ENCODE data around the gene EFNA1. TPM values are rescaled to one million over a fixed set of nuclear protein-coding genes. Genes with fewer than 3 reads are reported as not detected.

Gene EFNA1
- 10 to 100 TPM; 60.4 to 78.9 (median 65.0) TPM for polyA plus RNA-seq (ENCODE audit: insufficient read length in 3 of 3)
- long read RNA-seq, donor 1, transcript EFNA1-202 (5 exons, 1,926 nt), result major isoform, 20 of 141 reads
- long read RNA-seq, donor 1, partial matches to known transcripts, result 111 of 141 reads
- long read RNA-seq, donor 1, other reads (novel, unspliced or antisense), result 10 of 141 reads
- long read RNA-seq, donor 2, transcript EFNA1-202 (5 exons, 1,926 nt), result major isoform, 20 of 91 reads
- long read RNA-seq, donor 2, partial matches to known transcripts, result 56 of 91 reads
- long read RNA-seq, donor 2, other reads (novel, unspliced or antisense), result 11 of 91 reads
- long read RNA-seq, donor 3, transcript EFNA1-202 (5 exons, 1,926 nt), result major isoform, 44 of 147 reads
- long read RNA-seq, donor 3, partial matches to known transcripts, result 18 of 147 reads
- long read RNA-seq, donor 3, other reads (novel, unspliced or antisense), result 83 of 147 reads
- long read RNA-seq, donor 4, transcript EFNA1-202 (5 exons, 1,926 nt), result major isoform, 35 of 243 reads
- long read RNA-seq, donor 4, partial matches to known transcripts, result 93 of 243 reads
- long read RNA-seq, donor 4, other reads (novel, unspliced or antisense), result 112 of 243 reads
- long read RNA-seq, donor 5, result 0 reads
- long read RNA-seq, donor 6, transcript EFNA1-202 (5 exons, 1,926 nt), result major isoform, 20 of 146 reads
- long read RNA-seq, donor 6, partial matches to known transcripts, result 111 of 146 reads
- long read RNA-seq, donor 6, other reads (novel, unspliced or antisense), result 8 of 146 reads
- long read RNA-seq, donor 7, transcript EFNA1-202 (5 exons, 1,926 nt), result major isoform, 36 of 143 reads
- long read RNA-seq, donor 7, partial matches to known transcripts, result 87 of 143 reads
- long read RNA-seq, donor 7, other reads (novel, unspliced or antisense), result 18 of 143 reads
- long read RNA-seq, donor 8, transcript EFNA1-202 (5 exons, 1,926 nt), result major isoform, 59 of 354 reads
- long read RNA-seq, donor 8, partial matches to known transcripts, result 275 of 354 reads
- long read RNA-seq, donor 8, other reads (novel, unspliced or antisense), result 19 of 354 reads
- long read RNA-seq, donor 9, transcript EFNA1-202 (5 exons, 1,926 nt), result major isoform, 24 of 30 reads
- long read RNA-seq, donor 9, transcript EFNA1-201 (4 exons, 1,444 nt), result minor isoform, 6 of 30 reads
- long read RNA-seq, donor 9, partial matches to known transcripts, result 0 of 30 reads
- long read RNA-seq, donor 9, other reads (novel, unspliced or antisense), result 0 of 30 reads
- long read RNA-seq, donor 10, transcript EFNA1-202 (5 exons, 1,926 nt), result major isoform, 33 of 207 reads
- long read RNA-seq, donor 10, partial matches to known transcripts, result 155 of 207 reads
- long read RNA-seq, donor 10, other reads (novel, unspliced or antisense), result 16 of 207 reads
- long read RNA-seq, donor 11, transcript EFNA1-202 (5 exons, 1,926 nt), result major isoform, 22 of 162 reads
- long read RNA-seq, donor 11, partial matches to known transcripts, result 140 of 162 reads
- long read RNA-seq, donor 11, other reads (novel, unspliced or antisense), result 0 of 162 reads
- long read RNA-seq, donor 12, transcript EFNA1-202 (5 exons, 1,926 nt), result major isoform, 10 of 147 reads
- long read RNA-seq, donor 12, partial matches to known transcripts, result 84 of 147 reads
- long read RNA-seq, donor 12, other reads (novel, unspliced or antisense), result 53 of 147 reads
- long read RNA-seq, donor 13, transcript EFNA1-202 (5 exons, 1,926 nt), result major isoform, 60 of 335 reads
- long read RNA-seq, donor 13, partial matches to known transcripts, result 253 of 335 reads
- long read RNA-seq, donor 13, other reads (novel, unspliced or antisense), result 17 of 335 reads
- long read RNA-seq, donor 14, transcript EFNA1-202 (5 exons, 1,926 nt), result major isoform, 27 of 242 reads
- long read RNA-seq, donor 14, partial matches to known transcripts, result 211 of 242 reads
- long read RNA-seq, donor 14, other reads (novel, unspliced or antisense), result 0 of 242 reads
- long read RNA-seq, donor 15, transcript EFNA1-202 (5 exons, 1,926 nt), result major isoform, 15 of 22 reads
- long read RNA-seq, donor 15, partial matches to known transcripts, result 6 of 22 reads
- long read RNA-seq, donor 15, other reads (novel, unspliced or antisense), result 0 of 22 reads
- long read RNA-seq, donor 16, transcript EFNA1-201 (4 exons, 1,444 nt), result minor isoform, 6 of 401 reads
- long read RNA-seq, donor 16, transcript EFNA1-202 (5 exons, 1,926 nt), result major isoform, 79 of 401 reads
- long read RNA-seq, donor 16, partial matches to known transcripts, result 283 of 401 reads
- long read RNA-seq, donor 16, other reads (novel, unspliced or antisense), result 29 of 401 reads

- DNase-seq (ENCODE audit: extremely low read depth in 1 of 11, low read depth in 9 of 11, low spot score in 4 of 11), result peak in 6 of 11 donors; percentile 36 to 71 (median 46)
Observed at GRCh38 chr1:155127105-155127966, at the start of gene EFNA1. Gene EFNA1, plus strand, starts transcription at chr1:155127876. Its CDS starts 102 bp downstream, at chr1:155127978.

DNA sequence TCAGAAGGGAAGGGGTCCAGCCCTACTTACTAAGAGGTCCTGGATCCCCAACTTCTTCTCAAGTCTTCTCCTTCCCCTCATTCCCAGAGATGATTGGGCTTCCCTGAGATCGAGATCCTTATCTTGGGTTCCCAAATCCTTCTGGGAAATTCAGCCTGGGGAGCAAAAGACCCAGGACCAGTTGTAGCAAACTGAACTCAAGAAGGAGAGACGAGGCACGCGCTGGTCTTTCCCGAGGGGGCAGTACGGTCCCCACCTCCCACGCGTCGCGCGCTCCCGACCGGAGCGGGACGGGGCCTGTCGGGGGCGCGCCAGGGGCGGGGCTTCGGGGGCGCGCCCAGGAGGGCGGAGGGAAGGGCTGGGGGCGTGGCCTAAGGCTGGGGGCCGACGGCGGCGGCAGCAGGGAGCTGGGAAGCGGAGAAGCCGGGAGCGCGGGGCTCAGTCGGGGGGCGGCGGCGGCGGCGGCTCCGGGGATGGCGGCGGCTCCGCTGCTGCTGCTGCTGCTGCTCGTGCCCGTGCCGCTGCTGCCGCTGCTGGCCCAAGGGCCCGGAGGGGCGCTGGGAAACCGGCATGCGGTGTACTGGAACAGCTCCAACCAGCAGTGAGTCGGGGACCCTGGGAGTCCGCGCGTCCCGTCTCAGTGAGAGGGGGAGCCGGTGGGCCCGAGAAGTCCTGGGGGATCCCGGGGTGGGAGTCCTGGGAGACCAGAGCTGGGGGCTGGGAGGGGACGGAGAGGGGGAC is 49.0 kb upstream of the EFNA1 start, which contains the start of gene EFNA3:
Gene EFNA3, plus strand, starts transcription at position 369 of the 741 bp plus-strand sequence. Its CDS starts 105 bp downstream, at position 474.
- peak in 1 of 11 donors; percentile 76 for DNase-seq (ENCODE audit: extremely low read depth in 1 of 11, low read depth in 9 of 11, low spot score in 4 of 11)

- no peak for DNase-seq (ENCODE audit: extremely low read depth in 1 of 11, low read depth in 9 of 11, low spot score in 4 of 11)
Observed at GRCh38 chr1:155079210-155079486, 48.5 kb upstream of the EFNA1 start.

GRCh38 chr1:155079487-155080311 is 48.0 kb upstream of the EFNA1 start:
- no peak for DNase-seq (ENCODE audit: extremely low read depth in 1 of 11, low read depth in 9 of 11, low spot score in 4 of 11)

DNA sequence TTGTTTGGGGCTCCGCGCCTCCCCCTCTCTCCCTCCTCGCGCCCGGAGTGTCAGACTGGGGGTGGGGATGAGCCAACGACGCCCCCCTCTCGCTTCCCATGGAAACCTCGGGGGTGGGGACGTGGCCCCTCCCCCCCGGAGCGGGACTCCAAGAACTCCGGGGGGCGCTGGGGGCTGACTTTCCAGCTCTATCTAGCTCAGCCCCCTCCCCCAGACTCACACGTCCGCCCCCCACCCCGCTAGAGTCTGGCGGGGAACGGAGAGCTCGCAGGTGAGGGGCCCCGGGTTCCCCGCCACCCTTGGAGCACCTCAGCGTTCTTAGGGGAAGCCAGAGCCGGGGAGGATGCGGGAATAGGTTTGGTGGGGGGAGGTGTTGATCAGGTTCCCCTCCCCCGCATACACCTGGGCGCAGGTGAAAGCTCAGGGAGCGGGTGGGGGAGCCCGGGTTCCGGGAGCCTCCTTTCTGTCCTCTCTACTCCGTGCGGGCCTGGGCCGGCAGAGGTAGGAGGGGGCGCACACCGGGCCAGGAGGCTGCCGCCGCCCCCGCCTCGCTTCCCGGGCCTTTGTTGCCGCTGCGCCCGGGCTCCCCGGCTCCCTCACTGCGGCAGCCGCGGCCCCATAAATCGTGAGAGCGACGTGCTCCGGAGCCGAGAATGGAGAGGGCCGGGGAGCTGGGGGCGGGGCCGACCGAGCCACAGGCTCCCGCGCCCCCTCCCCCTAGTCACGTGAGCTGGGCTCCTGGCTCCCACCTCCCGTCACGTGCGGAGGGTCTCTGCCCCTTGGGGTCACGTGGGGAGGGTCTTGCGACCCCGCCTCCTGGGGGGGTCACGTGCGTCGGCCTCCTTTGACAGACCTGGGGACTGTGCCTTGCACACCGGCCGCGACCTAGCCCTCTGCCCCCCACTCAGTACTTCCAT is 47.1 kb upstream of the EFNA1 start:
- peak in 4 of 11 donors; percentile 74 to 80 (median 78) for DNase-seq (ENCODE audit: extremely low read depth in 1 of 11, low read depth in 9 of 11, low spot score in 4 of 11)

- DNase-seq (ENCODE audit: extremely low read depth in 1 of 11, low read depth in 9 of 11, low spot score in 4 of 11), result no peak
Observed at GRCh38 chr1:155081472-155082300, 46.0 kb upstream of the EFNA1 start.

DNA sequence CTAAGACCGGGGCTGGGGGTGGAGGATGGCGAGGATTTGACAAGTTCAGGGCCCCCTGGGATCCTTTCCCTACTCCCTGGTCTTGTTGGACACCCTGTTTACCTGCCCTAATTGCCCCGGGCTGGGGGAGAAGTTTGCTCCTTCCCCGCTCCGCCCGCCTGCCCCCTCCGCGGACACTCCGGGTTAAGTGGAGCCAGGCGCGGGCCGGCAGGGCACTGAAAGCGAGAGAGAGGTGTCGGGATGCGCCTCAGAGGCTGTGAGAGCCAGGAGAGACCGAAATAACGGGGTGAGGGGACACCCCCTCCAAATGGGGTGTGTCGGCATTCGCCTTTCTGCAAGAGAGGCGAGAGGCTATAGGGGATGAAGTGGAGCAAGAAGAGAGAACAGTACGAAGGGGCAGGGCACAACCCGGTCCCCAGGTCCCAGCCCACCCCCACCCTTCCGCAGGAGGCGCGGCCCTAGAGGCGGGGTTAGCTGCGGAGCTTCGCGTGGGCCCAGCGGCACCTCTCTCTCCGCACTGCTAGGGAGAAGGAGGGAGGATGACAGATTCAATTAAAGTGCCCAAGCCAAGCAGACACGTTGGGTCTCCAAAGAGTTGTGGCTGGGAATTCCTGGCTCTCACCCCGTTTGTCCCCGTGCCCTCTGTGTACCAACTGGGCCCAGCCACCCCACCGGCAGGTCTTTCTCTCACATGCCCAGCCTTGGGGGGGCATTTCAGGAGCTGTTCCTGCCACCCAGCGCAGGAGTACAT is 45.2 kb upstream of the EFNA1 start:
- DNase-seq (ENCODE audit: extremely low read depth in 1 of 11, low read depth in 9 of 11, low spot score in 4 of 11), result no peak

DNA sequence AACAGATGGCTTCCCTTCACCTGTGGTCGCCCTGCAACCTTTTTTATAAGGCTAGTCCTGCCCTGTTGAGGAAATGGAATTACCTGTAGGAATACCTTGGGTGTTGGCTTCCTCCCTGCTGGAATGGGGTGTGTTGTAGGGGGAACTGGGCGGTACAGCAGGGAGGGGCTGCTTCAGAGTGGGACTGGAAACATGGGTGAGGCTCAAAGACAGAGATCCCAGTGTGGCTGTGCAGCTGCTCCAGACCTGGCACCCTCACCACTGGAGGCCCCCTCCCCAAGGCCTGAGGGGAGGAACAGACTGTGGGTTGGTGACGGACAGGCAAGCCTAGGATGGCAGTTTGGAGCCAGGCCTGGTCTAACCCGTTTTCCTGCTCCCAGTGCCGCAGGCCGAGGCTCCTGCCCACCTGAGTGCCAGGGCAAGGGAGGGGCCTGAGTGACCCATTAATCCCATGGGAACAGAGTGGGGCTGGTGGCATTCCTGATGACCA is 44.6 kb upstream of the EFNA1 start:
- DNase-seq (ENCODE audit: extremely low read depth in 1 of 11, low read depth in 9 of 11, low spot score in 4 of 11), result no peak

- no peak for DNase-seq (ENCODE audit: extremely low read depth in 1 of 11, low read depth in 9 of 11, low spot score in 4 of 11)
Observed at GRCh38 chr1:155083865-155084721, 43.6 kb upstream of the EFNA1 start.

DNA sequence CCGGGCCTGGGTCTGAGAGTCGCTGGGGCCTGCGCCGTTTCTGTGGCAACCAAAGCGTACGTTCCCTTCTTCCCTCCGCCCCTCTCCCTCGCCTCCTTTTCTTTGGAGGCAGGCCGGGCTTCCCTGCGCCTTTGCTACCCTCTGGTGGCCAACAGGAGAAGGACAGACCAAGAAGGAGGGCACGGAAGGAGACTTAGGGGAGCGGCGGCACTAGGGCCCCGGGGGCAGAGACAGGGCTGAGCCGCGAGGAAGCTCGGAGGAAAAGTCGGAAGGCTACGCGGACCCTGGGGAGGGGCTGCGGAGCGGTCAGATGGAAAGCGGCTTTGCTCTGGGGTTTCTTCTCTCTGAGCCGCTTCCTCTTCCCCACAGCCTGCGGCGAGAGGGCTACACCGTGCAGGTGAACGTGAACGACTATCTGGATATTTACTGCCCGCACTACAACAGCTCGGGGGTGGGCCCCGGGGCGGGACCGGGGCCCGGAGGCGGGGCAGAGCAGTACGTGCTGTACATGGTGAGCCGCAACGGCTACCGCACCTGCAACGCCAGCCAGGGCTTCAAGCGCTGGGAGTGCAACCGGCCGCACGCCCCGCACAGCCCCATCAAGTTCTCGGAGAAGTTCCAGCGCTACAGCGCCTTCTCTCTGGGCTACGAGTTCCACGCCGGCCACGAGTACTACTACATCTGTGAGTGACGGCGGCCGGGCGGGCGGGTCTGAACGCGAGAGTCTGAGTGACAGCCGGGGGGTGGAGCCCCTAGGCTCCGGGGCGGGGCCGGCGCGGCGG is 42.8 kb upstream of the EFNA1 start:
- peak; percentile 94 to 98 (median 97) for DNase-seq (ENCODE audit: extremely low read depth in 1 of 11, low read depth in 9 of 11, low spot score in 4 of 11)
